Heart left ventricle (tissue), 16 donors: Measurements from ENCODE around the gene BRSK2. TPM values are rescaled to one million over a fixed set of nuclear protein-coding genes. Genes with fewer than 3 reads are reported as not detected.

Source experiments
- ATAC-seq, 4 donors: fragments of 200-7000 bp; cut with Tn5 transposase; one replicate each; pipeline ENCODE4 v1.9.1; 2020 to 2022; ENCODE audit warnings: moderate library complexity in 4 of 4, mild to moderate bottlenecking in 3 of 4, moderate number of reproducible peaks in 1 of 4
- DNase-seq, 5 donors: peaks; one replicate each; pipeline ENCODE4 v3.0.0-alpha.2; 2020
- H3K27ac ChIP-seq, 12 donors: fragments of 200-600 bp; sonication (generic) in 4 of 12; one replicate each; pipeline versions ENCODE4 v1.5.0 to v1.8.0; 2016 to 2022; ENCODE audit warnings: mild to moderate bottlenecking in 2 of 12
- H3K27me3 ChIP-seq, 9 donors: fragments of 200-600 bp; sonication (generic) in 2 of 9; one replicate each; pipeline versions ENCODE4 v1.5.1 to v1.8.0; 2016 to 2022; ENCODE audit warnings: mild to moderate bottlenecking in 3 of 9
- H3K36me3 ChIP-seq, 9 donors: fragments of 200-600 bp; sonication (generic) in 2 of 9; one replicate each; pipeline versions ENCODE4 v1.5.0 to v1.8.0; 2018 to 2022; ENCODE audit warnings: mild to moderate bottlenecking in 2 of 9
- H3K4me1 ChIP-seq, 12 donors: fragments of 200-600 bp; sonication (generic) in 4 of 12; one replicate each; pipeline versions ENCODE4 v1.5.0 to v1.8.0; 2016 to 2022; ENCODE audit warnings: mild to moderate bottlenecking in 3 of 12
- H3K4me3 ChIP-seq, 12 donors: fragments of 200-600 bp; sonication (generic) in 4 of 12; one replicate each; pipeline versions ENCODE4 v1.5.0 to v1.8.0; 2017 to 2022; ENCODE audit warnings: mild to moderate bottlenecking in 9 of 12, moderate library complexity in 4 of 12
- H3K9me3 ChIP-seq, 12 donors: fragments of 200-600 bp; sonication (generic) in 4 of 12; one replicate each; pipeline versions ENCODE4 v1.5.0 to v1.8.0; 2016 to 2022; ENCODE audit warnings: mild to moderate bottlenecking in 1 of 12
- POLR2A ChIP-seq, 2 donors: fragments of 450-650 bp; IDR thresholded peaks; one replicate each; pipeline ENCODE4 v1.6.1; 2017; ENCODE audit warnings: antibody characterized with exemption in 2 of 2, mild to moderate bottlenecking in 2 of 2, moderate library complexity in 2 of 2
- WGBS, 4 donors: extraction: QIAGEN DNeasy Blood & Tissue Kit in 2 of 4; methylation state at CpG; one replicate each; pipeline versions ENCODE4 v1.1.5 to v1.1.7; 2013 to 2018; 5-methylcytosine and 5-hydroxymethylcytosine counted together
- intact Hi-C, 10 donors: fragments of 100-400 bp; cut with DNase I; formaldehyde crosslinking; loops; one replicate each; pipeline versions ENCODE4 v1.11.1 to v1.14.2; 2022
- polyA plus RNA-seq, 2 donors: library from polyadenylated mRNA; stranded (reverse); fragments of 200-250 nt; gene quantifications; one replicate each; pipeline ENCODE4 v1.2.3, GENCODE V29; 2013
- total RNA-seq, 9 donors: library from RNA; depleted of rRNA in 2 of 9; stranded (reverse); fragments of >200 nt in 2 of 9; fragmentation: NEBNext Ultra II Directional in 3 of 9; extraction: Animal tissue kit (Norgen Biotek cat#: 25700) in 3 of 9; gene quantifications; one replicate each; pipeline versions ENCODE4 v1.1.0 to v1.2.4, GENCODE V29; 2016 to 2023
- TF ChIP-seq, protein P1 (sequence below), 12 donors: fragments of 200-600 bp; sonication (generic) in 4 of 12; IDR thresholded peaks; one replicate each; pipeline versions ENCODE4 v1.5.0 to v1.8.0; 2018 to 2022; ENCODE audit warnings: antibody characterized with exemption in 12 of 12, mild to moderate bottlenecking in 5 of 12
- donor health status: ischemic (EF 13 %, LVEDD 7.1; RV severe dilation, severe dysfunction).
- donor health status: healthy with polysubstance abuse.
- donor health status: DM: no; HTN: yes; CAD: no.
- donor health status: DM: no; HTN: no; CAD: no.
- donor health status: ischemic (EF 25% LVEDD 6.9; RV normal size, moderate dysfunction).
- donor health status: ischemic (EF 25% LVEDD 5.7; RV mildly dilated, moderate dysfunction).
- donor health status: healthy.
- donor health status: DM: yes; HTN: yes; CAD: no.
- donor health status: ischemic (EF 35%, LVEDD 5.7; RV mildly dilated, moderate dysfunction).
- donor health status: nonischemic (EF 11% LVEDD 7.7; RV severe dilation, severe dysfunction).
- donor health status: DM: yes; HTN: yes; CAD: no.
- donor health status: PGD.
- donor health status: ischemic (EF 29% LVEDD 5.4; RV normal size, mild dysfunction).
- donor health status: nonischemic (EF 23%, LVEDD 6.1; RV moderate dilation, normal function).

The BRSK2 gene
- total and polyA plus RNA-seq, 11 donors: 0.16 to 1.3 (median 0.61) TPM; not detected in 1

DNA sequence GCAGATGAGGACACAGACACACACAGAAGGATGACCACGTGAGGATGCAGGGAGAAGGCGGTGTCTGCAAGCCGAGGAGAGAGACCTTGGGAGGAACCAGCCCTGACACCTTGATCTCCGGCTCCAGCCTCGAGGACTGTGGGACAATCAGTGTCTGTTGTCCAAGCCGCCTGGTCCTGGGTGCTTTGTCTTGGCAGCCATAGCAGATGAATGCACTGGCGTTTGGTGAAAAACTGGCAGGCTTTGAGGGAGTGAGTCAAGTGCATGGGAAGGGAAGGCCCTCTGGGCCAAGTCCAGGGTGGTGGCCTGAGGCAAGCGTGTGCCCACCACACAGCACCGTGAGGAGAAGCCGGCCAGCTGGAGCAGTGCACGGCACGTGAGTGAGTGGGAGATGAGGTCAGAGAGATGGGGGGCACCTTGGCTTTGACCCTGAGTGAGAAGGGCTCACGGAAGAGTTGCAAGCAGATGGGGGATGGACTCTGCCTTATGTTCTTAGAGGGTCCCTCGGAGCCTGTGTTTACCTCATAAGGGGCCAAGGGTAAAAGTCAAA, 12.4 kb upstream of the BRSK2 start:
- Histone ChIP-seq H3K9me3 (peaks cover 0 to 11% (median 0%) of the 10 kb centered on the region in 12 donors), H3K4me1 (no peaks in the 10 kb centered on the region), H3K36me3 (no peaks in the 10 kb centered on the region), H3K4me3 (no peak overlapping the region), H3K27ac (no peak overlapping the region), H3K27me3 (peaks cover 0 to 6% (median 0%) of the 10 kb centered on the region in 9 donors)
- ATAC-seq (no peak), DNase-seq (peak in 2 of 5 donors; percentile 9 to 20)
- WGBS, 4 donors: 72 to 79% (median 75%) methylated on average over 14 of the region's 14 CpGs
- TF ChIP-seq, protein P1, sequence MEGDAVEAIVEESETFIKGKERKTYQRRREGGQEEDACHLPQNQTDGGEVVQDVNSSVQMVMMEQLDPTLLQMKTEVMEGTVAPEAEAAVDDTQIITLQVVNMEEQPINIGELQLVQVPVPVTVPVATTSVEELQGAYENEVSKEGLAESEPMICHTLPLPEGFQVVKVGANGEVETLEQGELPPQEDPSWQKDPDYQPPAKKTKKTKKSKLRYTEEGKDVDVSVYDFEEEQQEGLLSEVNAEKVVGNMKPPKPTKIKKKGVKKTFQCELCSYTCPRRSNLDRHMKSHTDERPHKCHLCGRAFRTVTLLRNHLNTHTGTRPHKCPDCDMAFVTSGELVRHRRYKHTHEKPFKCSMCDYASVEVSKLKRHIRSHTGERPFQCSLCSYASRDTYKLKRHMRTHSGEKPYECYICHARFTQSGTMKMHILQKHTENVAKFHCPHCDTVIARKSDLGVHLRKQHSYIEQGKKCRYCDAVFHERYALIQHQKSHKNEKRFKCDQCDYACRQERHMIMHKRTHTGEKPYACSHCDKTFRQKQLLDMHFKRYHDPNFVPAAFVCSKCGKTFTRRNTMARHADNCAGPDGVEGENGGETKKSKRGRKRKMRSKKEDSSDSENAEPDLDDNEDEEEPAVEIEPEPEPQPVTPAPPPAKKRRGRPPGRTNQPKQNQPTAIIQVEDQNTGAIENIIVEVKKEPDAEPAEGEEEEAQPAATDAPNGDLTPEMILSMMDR (IDR thresholded peaks at IDR 0.05): no peak
- no peak for TF ChIP-seq POLR2A (IDR thresholded peaks at IDR 0.05)
- intact Hi-C loops: no loop called here

DNA sequence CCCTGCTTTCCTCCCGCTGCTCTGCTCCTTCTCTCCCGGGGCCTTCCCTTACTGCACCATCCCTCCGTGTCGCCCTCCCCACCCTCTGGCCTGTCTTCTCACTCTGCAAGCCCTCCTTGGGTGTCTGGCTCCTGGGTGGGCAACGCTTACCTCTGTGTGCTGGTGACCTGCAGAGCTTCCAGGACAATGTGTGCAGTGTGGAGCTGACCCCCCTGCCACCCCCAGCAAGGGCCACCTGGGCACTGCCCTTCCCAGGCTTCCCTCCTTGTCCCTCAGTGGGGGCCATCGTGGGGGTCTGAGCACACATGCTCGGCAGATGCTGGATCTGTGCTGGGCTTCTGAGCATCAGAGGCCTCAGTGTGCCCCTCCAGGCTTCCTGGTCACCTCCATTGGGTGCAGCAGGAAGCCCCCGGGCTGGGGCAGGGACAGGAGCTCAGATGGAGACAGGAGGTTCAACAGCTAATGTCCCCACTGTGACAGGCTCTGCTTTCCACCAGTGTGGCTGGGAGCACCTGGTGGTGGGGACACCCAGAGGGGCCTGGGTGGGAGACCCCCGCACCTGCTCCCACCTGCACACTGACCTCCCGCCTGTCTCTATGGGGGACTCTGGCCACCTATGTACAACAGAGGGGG, 7.8 kb upstream of the BRSK2 start:
- ATAC-seq (peak in 1 of 4 donors; percentile 9), DNase-seq (peak in 2 of 5 donors; percentile 15 to 60)
- no peak for TF ChIP-seq POLR2A (IDR thresholded peaks at IDR 0.05)
- TF ChIP-seq, protein P1 (IDR thresholded peaks at IDR 0.05): no peak
- H3K9me3 ChIP-seq: peaks cover 0 to 11% (median 0%) of the 10 kb centered on the region in 12 donors
- peaks cover 0 to 13% (median 5%) of the 10 kb centered on the region in 12 donors for H3K4me1 ChIP-seq
- intact Hi-C loops: loop anchor here in 3 of 10 donors (5.0 to 10.0 kb wide), 3 partner anchors 40 to 133 kb away; no protein-coding TSS in a partner anchor
- no peak overlapping the region for H3K4me3 ChIP-seq
- H3K27ac ChIP-seq: no peak overlapping the region
- H3K36me3 ChIP-seq: no peaks in the 10 kb centered on the region
- no peaks in the 10 kb centered on the region for H3K27me3 ChIP-seq
- WGBS, 4 donors: 62 to 72% (median 71%) methylated on average over 5 to 10 of the region's 10 CpGs

DNA sequence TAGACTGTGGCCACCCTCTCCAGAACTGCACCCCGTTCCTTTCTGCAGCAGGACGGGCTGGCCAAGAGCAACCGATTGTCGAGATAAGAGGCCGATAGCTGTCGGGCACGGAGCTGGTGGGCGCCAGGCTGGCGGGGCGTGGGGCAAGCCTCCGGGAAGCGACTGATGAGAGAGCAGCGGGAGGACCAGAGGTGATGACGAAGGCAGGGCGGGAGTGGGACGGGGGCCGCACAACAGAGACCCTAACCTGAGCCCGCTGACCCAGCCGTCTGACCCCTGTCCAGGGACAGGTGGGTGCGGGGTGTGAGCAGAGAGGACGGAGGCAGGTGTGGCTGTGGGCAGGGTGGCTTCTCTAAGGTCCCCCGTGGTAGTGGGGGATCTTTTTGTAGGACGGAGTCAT, 7.3 kb upstream of the BRSK2 start:
- H3K27ac ChIP-seq: peak overlapping the region in 1 of 12 donors; percentile 80
- H3K36me3 ChIP-seq: no peaks in the 10 kb centered on the region
- DNase-seq (peak in 2 of 5 donors; percentile 24 to 57), ATAC-seq (peak in 1 of 4 donors; percentile 9)
- H3K4me3 ChIP-seq: peak overlapping the region in 3 of 12 donors; percentile 59 to 69 (median 66)
- intact Hi-C loops: loop anchor here in 3 of 10 donors (5.0 to 10.0 kb wide), 3 partner anchors 40 to 132 kb away; no protein-coding TSS in a partner anchor
- 52 to 68% (median 57%) methylated on average over 19 to 23 of the region's 23 CpGs for WGBS, 4 donors
- TF ChIP-seq, protein P1 (IDR thresholded peaks at IDR 0.05): no peak
- no peak for TF ChIP-seq POLR2A (IDR thresholded peaks at IDR 0.05)
- peaks cover 0 to 13% (median 5%) of the 10 kb centered on the region in 12 donors for H3K4me1 ChIP-seq
- peaks cover 0 to 4% (median 0%) of the 10 kb centered on the region in 9 donors for H3K27me3 ChIP-seq
- peaks cover 0 to 11% (median 0%) of the 10 kb centered on the region in 12 donors for H3K9me3 ChIP-seq
